H1 (cell line): Measurements from ENCODE around the gene OPRD1. TPM values are rescaled to one million over a fixed set of nuclear protein-coding genes. Genes with fewer than 3 reads are reported as not detected.

Experiments used
- CTCF ChIA-PET: fragments of 300-600 bp; sonication (Branson Sonifier 250); formaldehyde crosslinking; loops from one replicate; lab custom pipeline; 2021; ENCODE audit not compliant: partially characterized antibody; lab: Charles Lee
- POLR2A ChIA-PET: fragments of 300-600 bp; sonication (Branson Sonifier 250); formaldehyde crosslinking; loops from one replicate; lab custom pipeline; 2021; ENCODE audit warnings: inconsistent platforms; ENCODE audit not compliant: partially characterized antibody; lab: Charles Lee
- DNase-seq, 2 experiments: peaks; one replicate each; pipeline versions ENCODE4 v3.0.0 to v3.0.0-alpha.2; 2010 to 2022; ENCODE audit warnings: low spot score in 2 of 2, low read depth in 1 of 2, mixed read lengths in 1 of 2
- FAIRE-seq: peaks from 2 replicates; lab custom pipeline; 2011; peaks lifted over from hg19 to GRCh38; lab: Jason Lieb, UNC
- H2AFZ ChIP-seq: 2 replicates; pipeline ENCODE4 v1.8.1; 2012; ENCODE audit warnings: low read length, inconsistent platforms
- H2AK5ac ChIP-seq: 2 replicates; pipeline ENCODE4 v1.6.1; 2013; ENCODE audit warnings: low read depth, low read length
- H2BK120ac ChIP-seq: replicated peaks from 2 replicates; pipeline ENCODE3; 2013; ENCODE audit warnings: low read depth, low read length, inconsistent platforms
- H2BK12ac ChIP-seq: 2 replicates; pipeline ENCODE4 v1.6.1; 2013; ENCODE audit warnings: low read depth, low read length
- H2BK15ac ChIP-seq: 2 replicates; pipeline ENCODE4 v1.6.1; 2013; ENCODE audit warnings: low read length
- H2BK20ac ChIP-seq: 2 replicates; pipeline ENCODE4 v1.6.1; 2013; ENCODE audit warnings: low read length
- H2BK5ac ChIP-seq: 2 replicates; pipeline ENCODE4 v1.6.1; 2013; ENCODE audit warnings: low read depth, low read length
- H3K14ac ChIP-seq: 2 replicates; pipeline ENCODE4 v1.6.1; 2013; ENCODE audit warnings: inconsistent platforms; ENCODE audit not compliant: insufficient read length
- H3K18ac ChIP-seq: 2 replicates; pipeline ENCODE4 v1.6.1; 2013; ENCODE audit warnings: low read length; ENCODE audit errors: extremely low read depth
- H3K23ac ChIP-seq: 2 replicates; pipeline ENCODE4 v1.6.1; 2013; ENCODE audit warnings: inconsistent platforms; ENCODE audit not compliant: insufficient read length
- H3K23me2 ChIP-seq: 2 replicates; pipeline ENCODE4 v1.6.1; 2013; ENCODE audit warnings: low read depth, low read length
- H3K27ac ChIP-seq: 2 replicates; pipeline ENCODE4 v1.6.1; 2011; ENCODE audit warnings: low read depth, low read length, inconsistent platforms
- H3K27me3 ChIP-seq, 4 experiments: replicated peaks in 1 of 4; 1 replicate in 1 of 4; 2 replicates in 3 of 4; pipeline versions ENCODE4 v1.6.1 to v1.8.1; 2011 to 2013; ENCODE audit warnings: low read length in 3 of 4, mild to moderate bottlenecking in 3 of 4, inconsistent platforms in 2 of 4, mixed read lengths in 2 of 4, moderate library complexity in 1 of 4; ENCODE audit not compliant: control insufficient read depth in 3 of 4, insufficient read depth in 3 of 4; ENCODE audit errors: extremely low read depth in 1 of 4
- H3K36me3 ChIP-seq, 4 experiments: 2 replicates each; pipeline versions ENCODE4 v1.6.1 to v1.8.1; 2011 to 2013; ENCODE audit warnings: mild to moderate bottlenecking in 4 of 4, low read length in 3 of 4, moderate library complexity in 2 of 4, control low read depth in 1 of 4, inconsistent platforms in 1 of 4; ENCODE audit not compliant: insufficient read depth in 4 of 4, control insufficient read depth in 2 of 4
- H3K4ac ChIP-seq: replicated peaks from 2 replicates; pipeline ENCODE3; 2013; ENCODE audit warnings: low read length, low read depth, mixed read lengths, inconsistent platforms; ENCODE audit not compliant: insufficient read length
- H3K4me1 ChIP-seq, 4 experiments: replicated peaks in 1 of 4; 1 replicate in 1 of 4; 2 replicates in 3 of 4; pipeline versions ENCODE4 v1.6.1 to v1.8.1; 2011 to 2013; ENCODE audit warnings: low read length in 3 of 4, inconsistent platforms in 2 of 4, mixed read lengths in 1 of 4; ENCODE audit not compliant: insufficient read depth in 4 of 4, control insufficient read depth in 3 of 4
- H3K4me2 ChIP-seq, 2 experiments: 2 replicates each; pipeline versions ENCODE4 v1.6.1 to v1.8.1; 2011 to 2013; ENCODE audit warnings: low read depth in 2 of 2, low read length in 2 of 2, control low read depth in 1 of 2, inconsistent platforms in 1 of 2, mild to moderate bottlenecking in 1 of 2; ENCODE audit not compliant: insufficient read depth in 1 of 2
- H3K4me3 ChIP-seq, 4 experiments: fragments of 200-600, 300-600 bp in 1 of 4; sonication (generic), shearing (Covaris generic), sonication (Bioruptor Twin) in 1 of 4; 2 replicates each; pipeline versions ENCODE4 v1.5.1 to v1.8.1; 2011 to 2016; ENCODE audit warnings: low read length in 4 of 4, low read depth in 3 of 4, control low read depth in 2 of 4, inconsistent platforms in 2 of 4, mild to moderate bottlenecking in 2 of 4, mixed read lengths in 1 of 4, moderate library complexity in 1 of 4; ENCODE audit not compliant: insufficient read depth in 2 of 4; ENCODE audit errors: extremely low read depth in 1 of 4
- H3K56ac ChIP-seq: replicated peaks from 2 replicates; pipeline ENCODE3; 2013; ENCODE audit warnings: low read depth, mild to moderate bottlenecking, mixed read lengths, low read length, inconsistent platforms; ENCODE audit not compliant: insufficient read length
- H3K79me1 ChIP-seq: 2 replicates; pipeline ENCODE4 v1.6.1; 2013; ENCODE audit warnings: low read depth, low read length, control low read depth
- H3K79me2 ChIP-seq, 2 experiments: 2 replicates each; pipeline versions ENCODE4 v1.6.1 to v1.8.1; 2012 to 2013; ENCODE audit warnings: low read length in 2 of 2, mild to moderate bottlenecking in 2 of 2, inconsistent platforms in 1 of 2; ENCODE audit not compliant: insufficient read depth in 2 of 2, control insufficient read depth in 1 of 2
- H3K9ac ChIP-seq, 4 experiments: replicated peaks in 1 of 4; 1 replicate in 1 of 4; 2 replicates in 3 of 4; pipeline versions ENCODE4 v1.6.1 to v1.8.1; 2011 to 2013; ENCODE audit warnings: low read depth in 3 of 4, low read length in 3 of 4, control low read depth in 2 of 4, mild to moderate bottlenecking in 2 of 4, moderate library complexity in 2 of 4, inconsistent platforms in 1 of 4; ENCODE audit errors: extremely low read depth in 1 of 4
- H3K9me3 ChIP-seq, 2 experiments: 2 replicates each; pipeline versions ENCODE4 v1.6.1 to v1.8.1; 2012 to 2013; ENCODE audit warnings: mild to moderate bottlenecking in 2 of 2, moderate library complexity in 2 of 2, control low read depth in 1 of 2, inconsistent platforms in 1 of 2, low read depth in 1 of 2, low read length in 1 of 2, mixed read lengths in 1 of 2; ENCODE audit not compliant: insufficient read depth in 2 of 2
- H4K20me1 ChIP-seq, 2 experiments: replicated peaks in 1 of 2; 2 replicates each; pipeline versions ENCODE3 to v1.8.1; 2011 to 2013; ENCODE audit warnings: inconsistent platforms in 2 of 2, low read length in 2 of 2, mild to moderate bottlenecking in 1 of 2; ENCODE audit not compliant: insufficient read depth in 2 of 2, control insufficient read depth in 1 of 2
- H4K5ac ChIP-seq: 2 replicates; pipeline ENCODE4 v1.6.1; 2013; ENCODE audit warnings: low read length, low read depth, mixed read lengths, inconsistent platforms; ENCODE audit not compliant: insufficient read length
- H4K8ac ChIP-seq: 2 replicates; pipeline ENCODE4 v1.8.0; 2013; ENCODE audit warnings: mild to moderate bottlenecking, moderate library complexity, low read length, inconsistent platforms; ENCODE audit not compliant: insufficient read depth; ENCODE audit errors: extremely low read depth
- H4K91ac ChIP-seq: replicated peaks from 2 replicates; pipeline ENCODE3; 2013; ENCODE audit warnings: low read length, mixed read lengths, inconsistent platforms; ENCODE audit not compliant: insufficient read length
- CREB1 ChIP-seq: IDR thresholded peaks from 2 replicates; pipeline ENCODE4 v1.6.1; 2012; ENCODE audit warnings: inconsistent platforms
- CTBP2 ChIP-seq: IDR thresholded peaks from 2 replicates; pipeline ENCODE4 v1.7.0; 2011; ENCODE audit warnings: borderline replicate concordance, mild to moderate bottlenecking, moderate library complexity, mixed read lengths, low read length; ENCODE audit not compliant: insufficient read depth, insufficient read length
- EP300 ChIP-seq, 2 experiments: IDR thresholded peaks; 1 replicate in 1 of 2; 2 replicates in 1 of 2; pipeline ENCODE4 v1.6.1; 2011 to 2012; ENCODE audit warnings: low read depth in 2 of 2, low read length in 2 of 2, mild to moderate bottlenecking in 2 of 2, borderline replicate concordance in 1 of 2, inconsistent platforms in 1 of 2, moderate library complexity in 1 of 2
- EZH2 ChIP-seq: fragments of 200-600 bp; sonication (generic); IDR thresholded peaks from 2 replicates; pipeline ENCODE4 v1.7.1; 2012; ENCODE audit warnings: low read depth, mild to moderate bottlenecking, moderate library complexity, low read length, inconsistent platforms; ENCODE audit not compliant: severe bottlenecking
- GABPA ChIP-seq: IDR thresholded peaks from 2 replicates; pipeline ENCODE4 v1.6.1; 2011; ENCODE audit warnings: mild to moderate bottlenecking, low read length, moderate library complexity, borderline replicate concordance; ENCODE audit not compliant: insufficient read depth
- GTF2F1 ChIP-seq: IDR thresholded peaks from 2 replicates; pipeline ENCODE4 v1.6.1; 2012; ENCODE audit warnings: low read depth, low read length, improper control_type of control experiment, borderline replicate concordance
- HDAC2 ChIP-seq, 2 experiments: fragments of 300-600 bp in 1 of 2; sonication (generic) in 1 of 2; IDR thresholded peaks; 2 replicates each; pipeline ENCODE4 v1.6.1; 2011 to 2012; ENCODE audit warnings: low read depth in 2 of 2, low read length in 2 of 2, mild to moderate bottlenecking in 2 of 2, moderate library complexity in 2 of 2, borderline replicate concordance in 1 of 2, inconsistent platforms in 1 of 2
- JUND ChIP-seq: IDR thresholded peaks from 2 replicates; pipeline ENCODE4 v1.6.1; 2011; ENCODE audit warnings: mild to moderate bottlenecking, improper control_type of control experiment, low read length
- KDM5A ChIP-seq: fragments of 200-600 bp; IDR thresholded peaks from 2 replicates; pipeline ENCODE4 v1.7.1; 2012; ENCODE audit warnings: mild to moderate bottlenecking, low read length, inconsistent platforms, mixed read lengths
- POLR2A ChIP-seq, 2 experiments: IDR thresholded peaks; 1 replicate in 1 of 2; 2 replicates in 1 of 2; pipeline ENCODE4 v1.6.1; 2011; ENCODE audit warnings: low read depth in 2 of 2, low read length in 2 of 2, mild to moderate bottlenecking in 2 of 2; ENCODE audit errors: control extremely low read depth in 1 of 2
- POLR2AphosphoS5 ChIP-seq: IDR thresholded peaks from 2 replicates; pipeline ENCODE4 v1.6.1; 2011; ENCODE audit warnings: low read depth, low read length
- TEAD4 ChIP-seq: IDR thresholded peaks from 2 replicates; pipeline ENCODE4 v1.6.1; 2012; ENCODE audit warnings: low read depth, low read length, inconsistent platforms, mixed read lengths
- WGBS, 2 experiments: shearing (Covaris generic) in 1 of 2; methylation state at CpG; one replicate each; pipeline versions ENCODE4 v1.1.6 to v1.1.7; 2013 to 2015; ENCODE audit warnings: low lambda C conversion rate in 2 of 2, mixed read lengths in 2 of 2, inconsistent platforms in 1 of 2, low coverage in 1 of 2, missing lambda C conversion rate in 1 of 2; ENCODE audit not compliant: insufficient replicate concordance in 2 of 2, insufficient coverage in 1 of 2, insufficient read length in 1 of 2; ENCODE audit errors: extremely low coverage in 1 of 2, missing lambda C conversion rate in 1 of 2; 5-methylcytosine and 5-hydroxymethylcytosine counted together
- polyA plus RNA-seq, 7 experiments: library from polyadenylated mRNA; depleted of rRNA in 3 of 7; stranded (reverse) in 5 of 7; unstranded in 2 of 7; fragments of >200 nt in 5 of 7; fragments of 200-250 nt in 2 of 7; gene quantifications; 1 replicate in 5 of 7; 2 replicates in 1 of 7; 4 replicates in 1 of 7; pipeline versions ENCODE4 v1.2.1 to v1.2.3, GENCODE V29; 2011 to 2013; ENCODE audit warnings: missing spikeins in 2 of 7, mixed read lengths in 2 of 7
- total RNA-seq: library from RNA; stranded (reverse); fragmentation: NEBNext Ultra II Directional; extraction: Animal tissue kit (Norgen Biotek cat#: 25700); gene quantifications from 2 replicates; pipeline ENCODE4 v1.2.1, GENCODE V29; 2021

Gene OPRD1
- total and polyA plus RNA-seq, 2 of the 8 experiments (the other 6 are each of a cell fraction or from before 2014, with no cell fraction given) = 2.6 to 3.7 TPM

- Histone ChIP-seq H2BK15ac (no peak overlapping the region), H3K56ac (no peak overlapping the region), H2BK12ac (peak overlapping the region; percentile 7; the same call in 1 of the 2 replicates), H2AK5ac (peak overlapping the region; percentile 71; the same call in 1 of the 2 replicates), H3K4me1 (peaks cover 0 to 16% (median 5%) of the 10 kb centered on the region in 4 experiments; a peak in 4 of 7 replicates), H4K20me1 (no peaks in the 10 kb centered on the region), H4K5ac (no peak overlapping the region), H4K8ac (no peak overlapping the region), H2BK5ac (no peak overlapping the region), H3K14ac (no peak overlapping the region), H2AFZ (no peak overlapping the region), H3K27ac (no peak overlapping the region), H3K4me3 (peak overlapping the region in 2 of 4 experiments; percentile 29 to 60; a peak in 3 of 8 replicates), H3K79me1 (no peaks in the 10 kb centered on the region; the same call in 1 of the 2 replicates), H3K9me3 (no peaks in the 10 kb centered on the region), H3K23me2 (peaks cover 4% of the 10 kb centered on the region; the same call in 1 of the 2 replicates), H3K4ac (no peak overlapping the region), H4K91ac (peak overlapping the region; percentile 0), H3K27me3 (peaks cover 16 to 43% (median 32%) of the 10 kb centered on the region in 4 experiments), H3K18ac (no peak overlapping the region; the same call in 1 of the 2 replicates), H2BK20ac (no peak overlapping the region), H2BK120ac (no peak overlapping the region), H3K36me3 (no peaks in the 10 kb centered on the region), H3K4me2 (peak overlapping the region; percentile 63 to 86; a peak in 2 of 4 replicates), H3K79me2 (no peaks in the 10 kb centered on the region), H3K9ac (no peak overlapping the region), H3K23ac (no peak overlapping the region)
- DNase-seq (no peak), FAIRE-seq (no peak)
- WGBS, 2 experiments = 86% methylated on average over 9 of the region's 9 CpGs; no CpG with 5 or more reads in 1 of the 2 experiments
- ChIA-PET CTCF (interaction anchor here (0.7 to 1.5 kb wide), 3 partner anchors 27 to 82 kb away, joined by 3 to 6 read pairs (median 4); no protein-coding TSS in a partner anchor), POLR2A (interaction anchor here (1.0 to 1.4 kb wide), 2 partner anchors 15 to 73 kb away, joined by 3 read pairs; no protein-coding TSS in a partner anchor)
- TF ChIP-seq TEAD4 = no peak
- TF ChIP-seq POLR2AphosphoS5 = no peak
- TF ChIP-seq JUND = no peak
- no peak for TF ChIP-seq CTBP2
- TF ChIP-seq POLR2A (IDR thresholded peaks at IDR 0.05; ENCODE audit: control extremely low read depth in 1 of 2, low read depth in 2 of 2, low read length in 2 of 2) = no peak
- no peak for TF ChIP-seq GABPA
- no peak for TF ChIP-seq EZH2
- no peak for TF ChIP-seq KDM5A
- TF ChIP-seq HDAC2 (IDR thresholded peaks at IDR 0.05; ENCODE audit: borderline replicate concordance in 1 of 2, low read depth in 2 of 2, low read length in 2 of 2) = no peak
- TF ChIP-seq GTF2F1 = no peak
- no peak for TF ChIP-seq CREB1
- TF ChIP-seq EP300 (IDR thresholded peaks at IDR 0.05; ENCODE audit: borderline replicate concordance in 1 of 2, low read depth in 2 of 2, low read length in 2 of 2) = no peak
These were observed 603 bp upstream of the OPRD1 start for GRCh38 chr1:28811369-28811765.
